GM19397 (cell line): ENCODE data around the gene PRAMEF11.
"Not testable (repeated sequence)": the region's sequence is repeated elsewhere in the genome, so short reads cannot be mapped to it uniquely, and the experiment has no call there.

Source experiments
- ATAC-seq: cut with Tn5 transposase; IDR thresholded peaks from one replicate; pipeline ENCODE4 v1.9.1; 2021; ENCODE audit warnings: mild to moderate bottlenecking, moderate library complexity; ENCODE audit not compliant: unreplicated experiment

Gene PRAMEF11

DNA sequence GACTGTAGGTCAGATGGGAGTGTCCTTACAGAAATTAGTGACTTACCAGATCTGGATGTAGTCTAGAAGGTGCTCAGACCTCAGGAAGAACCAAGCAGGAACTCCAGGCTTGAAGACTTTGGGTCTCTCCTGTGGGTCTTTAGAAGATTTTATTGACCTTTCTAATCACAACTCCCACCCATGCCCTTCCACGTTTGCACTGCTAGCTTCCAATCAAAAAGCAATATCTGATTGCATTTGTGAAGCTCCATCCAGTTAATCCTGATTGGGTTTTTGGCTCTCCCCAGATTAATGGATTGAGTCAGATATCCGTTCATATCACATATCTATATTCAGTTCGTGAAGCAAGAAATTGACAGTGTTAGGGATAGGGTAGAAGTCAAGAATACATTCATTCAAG is at the start of gene PRAMEF11:
Gene PRAMEF11, minus strand, starts transcription at position 101 of the 400 bp plus-strand sequence. CDS start 2,621 bp downstream, outside the sequence.
- not testable (repeated sequence) for ATAC-seq

DNA sequence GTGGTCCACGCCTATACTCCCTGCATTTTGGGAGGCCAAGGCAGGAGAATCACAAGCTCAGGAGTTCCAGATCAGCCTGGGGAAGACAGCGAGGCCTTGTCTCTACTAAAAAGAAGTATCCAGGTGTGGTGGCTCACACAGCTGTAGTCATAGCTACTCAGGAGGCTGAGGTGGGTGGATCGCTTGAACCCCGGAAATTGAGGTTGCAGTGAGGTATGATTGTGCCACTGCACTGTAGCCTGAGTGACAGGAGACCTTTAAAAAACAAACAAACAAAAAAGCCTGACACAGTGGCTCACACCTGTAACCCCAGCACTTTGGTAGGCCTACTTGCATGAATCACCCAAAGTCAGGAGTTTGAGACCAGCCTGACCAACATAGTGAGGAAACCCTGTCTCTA is 47.2 kb upstream of the PRAMEF11 start:
- not testable (repeated sequence) for ATAC-seq

DNA sequence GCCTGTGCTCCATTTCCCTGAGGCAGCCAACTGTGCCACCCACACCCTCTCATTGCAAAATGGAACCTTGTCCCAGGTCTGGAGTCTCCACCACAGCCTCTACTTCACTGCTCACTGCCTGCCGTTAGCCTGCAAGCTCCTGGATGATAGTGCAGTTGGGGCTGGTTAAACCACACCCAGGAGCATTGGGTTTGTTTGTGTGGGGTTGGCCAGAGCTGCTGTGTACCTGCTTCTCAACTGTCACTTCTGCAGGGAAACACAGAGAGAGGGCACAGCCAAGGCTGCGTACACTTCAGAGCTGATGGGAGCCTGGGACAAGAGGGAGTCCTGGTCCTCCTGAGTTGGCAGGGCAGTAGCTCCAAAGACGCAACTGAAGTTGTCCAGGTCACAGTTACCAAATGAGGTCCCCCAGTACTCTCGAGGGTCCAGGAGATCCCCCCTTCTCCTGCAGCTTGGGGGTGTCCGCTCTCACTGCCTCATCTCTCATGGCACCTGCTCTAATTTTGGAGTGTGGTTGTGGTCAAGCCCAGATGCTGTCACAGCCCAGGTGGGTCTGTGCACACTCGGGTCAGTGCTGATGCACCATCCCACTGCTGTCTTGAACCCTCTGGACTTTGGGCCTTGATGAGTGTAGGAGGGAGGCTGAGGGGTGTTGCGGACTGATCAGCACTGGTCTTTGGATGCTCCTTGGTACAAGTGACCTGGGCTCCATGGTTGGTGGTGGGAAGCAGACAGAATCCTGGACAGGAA is 32.1 kb upstream of the PRAMEF11 start:
- ATAC-seq: not testable (repeated sequence)

DNA sequence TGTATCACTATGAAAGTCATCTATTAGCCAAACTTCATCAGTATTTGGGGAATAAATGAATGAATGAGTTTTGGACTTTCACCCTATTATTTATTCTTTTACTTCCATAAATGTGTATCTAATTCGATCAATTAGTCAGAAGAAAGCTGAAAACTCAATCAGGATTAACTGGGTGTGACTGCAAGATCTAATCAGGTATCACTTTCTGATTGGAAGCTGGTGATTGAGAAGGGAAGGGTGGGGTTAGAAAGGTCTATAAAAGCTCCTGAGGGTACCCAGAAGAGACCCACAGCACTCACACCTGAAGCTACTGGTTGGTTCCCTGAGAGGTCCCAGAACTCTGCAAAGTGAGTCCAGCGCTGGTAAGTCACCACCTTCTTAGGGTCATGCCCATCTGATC is 25.6 kb upstream of the PRAMEF11 start, which contains the start of gene PRAMEF2:
Gene PRAMEF2, plus strand, starts transcription at position 301 of the 400 bp plus-strand sequence. CDS start 1,924 bp downstream, outside the sequence.
- not testable (repeated sequence) for ATAC-seq

DNA sequence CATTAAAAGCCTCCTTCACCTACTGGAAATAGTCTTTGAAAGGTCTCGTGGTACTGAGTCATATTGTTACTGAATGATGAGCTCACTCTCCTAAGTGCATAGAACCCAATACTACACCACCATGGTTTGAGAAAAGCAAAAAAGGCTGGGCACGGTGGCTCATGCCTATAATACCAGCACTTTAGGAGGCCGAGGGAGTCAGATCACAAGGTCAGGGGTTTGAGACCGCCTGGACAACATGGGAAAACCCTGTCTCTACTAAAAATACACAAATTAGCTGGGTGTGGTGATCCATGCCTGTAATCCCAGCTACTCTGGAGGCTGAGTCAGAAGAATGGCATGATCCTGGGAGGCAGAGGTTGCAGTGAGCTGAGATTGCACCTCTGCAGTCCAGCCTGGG is 20.6 kb upstream of the PRAMEF11 start:
- ATAC-seq: no peak

DNA sequence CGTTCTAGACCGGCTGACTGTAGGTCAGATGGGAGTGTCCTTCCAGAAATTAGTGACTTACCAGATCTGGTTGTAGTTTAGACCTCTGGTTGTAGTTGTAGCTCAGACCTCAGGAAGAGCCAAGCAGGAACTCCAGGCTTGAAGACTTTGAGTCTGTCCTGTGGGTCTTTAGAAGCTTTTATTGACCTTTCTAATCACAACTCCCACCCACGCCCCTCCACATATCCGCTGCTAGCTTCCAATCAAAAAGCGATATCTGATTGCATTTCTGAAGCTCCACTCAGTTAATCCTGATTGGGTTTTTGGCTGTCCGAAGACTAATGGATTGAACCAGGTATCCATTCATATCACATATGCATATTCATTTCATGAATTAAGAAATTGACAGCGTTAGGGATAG is 17.4 kb upstream of the PRAMEF11 start, which contains the start of gene HNRNPCL1:
Gene HNRNPCL1, minus strand, starts transcription at position 101 of the 400 bp plus-strand sequence. CDS start 431 bp downstream, outside the sequence.
- ATAC-seq: not testable (repeated sequence)

DNA sequence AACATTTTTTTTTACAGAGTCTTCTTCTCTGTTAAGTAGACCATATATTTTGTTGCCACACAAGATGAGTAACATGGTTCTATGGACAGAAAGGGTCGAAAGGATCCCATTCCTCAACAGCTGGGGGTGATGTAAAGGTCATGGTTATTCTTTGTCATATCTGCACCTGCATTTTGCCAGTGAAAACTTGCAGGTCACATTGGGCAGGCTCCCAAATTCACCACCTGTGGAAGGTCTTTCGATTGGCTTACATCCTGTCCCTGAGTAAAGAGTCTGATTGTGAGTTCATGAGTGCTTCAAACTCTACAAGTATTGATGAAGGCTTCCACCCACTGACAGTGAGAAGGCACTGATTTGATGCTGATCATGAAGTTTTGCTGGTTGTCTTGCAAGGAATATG is 2.0 kb upstream of the PRAMEF11 start:
- not testable (repeated sequence) for ATAC-seq

DNA sequence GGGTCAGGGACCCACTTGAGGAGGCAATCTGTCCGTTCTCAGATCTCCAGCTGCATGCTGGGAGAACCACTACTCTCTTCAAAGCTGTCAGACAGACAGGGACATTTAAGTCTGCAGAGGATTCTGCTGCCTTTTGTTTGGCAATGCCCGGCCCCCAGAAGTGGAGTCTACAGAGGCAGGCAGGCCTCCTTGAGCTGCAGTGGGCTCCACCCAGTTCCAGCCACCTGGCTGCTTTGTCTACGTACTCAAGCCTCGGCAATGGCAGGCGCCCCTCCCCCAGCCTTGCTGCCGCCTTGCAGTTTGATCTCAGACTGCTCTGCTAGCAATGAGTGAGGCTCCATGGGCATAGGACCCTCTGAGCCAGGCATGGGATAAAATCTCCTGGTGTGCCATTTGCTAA is 12.1 kb downstream of the PRAMEF11 start:
- ATAC-seq: not testable (repeated sequence)

DNA sequence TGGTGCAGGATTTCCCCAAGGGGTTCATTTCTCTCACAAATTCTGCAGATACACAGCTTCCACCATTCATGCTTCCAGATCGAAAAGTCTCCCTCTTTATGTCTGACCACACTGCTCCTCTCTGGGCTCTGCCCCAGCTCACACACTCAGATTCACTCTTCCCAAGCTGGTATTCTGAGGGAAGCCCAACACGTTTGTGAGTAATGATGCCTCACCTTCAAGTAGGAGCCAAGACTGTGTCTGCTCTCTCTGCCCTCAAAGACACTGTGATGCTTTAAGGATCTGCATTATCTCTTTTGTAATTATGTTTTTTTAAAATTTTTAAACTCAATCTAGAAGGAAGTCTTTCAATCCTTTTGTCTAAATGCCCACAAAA is 19.8 kb downstream of the PRAMEF11 start:
- ATAC-seq: no peak

DNA sequence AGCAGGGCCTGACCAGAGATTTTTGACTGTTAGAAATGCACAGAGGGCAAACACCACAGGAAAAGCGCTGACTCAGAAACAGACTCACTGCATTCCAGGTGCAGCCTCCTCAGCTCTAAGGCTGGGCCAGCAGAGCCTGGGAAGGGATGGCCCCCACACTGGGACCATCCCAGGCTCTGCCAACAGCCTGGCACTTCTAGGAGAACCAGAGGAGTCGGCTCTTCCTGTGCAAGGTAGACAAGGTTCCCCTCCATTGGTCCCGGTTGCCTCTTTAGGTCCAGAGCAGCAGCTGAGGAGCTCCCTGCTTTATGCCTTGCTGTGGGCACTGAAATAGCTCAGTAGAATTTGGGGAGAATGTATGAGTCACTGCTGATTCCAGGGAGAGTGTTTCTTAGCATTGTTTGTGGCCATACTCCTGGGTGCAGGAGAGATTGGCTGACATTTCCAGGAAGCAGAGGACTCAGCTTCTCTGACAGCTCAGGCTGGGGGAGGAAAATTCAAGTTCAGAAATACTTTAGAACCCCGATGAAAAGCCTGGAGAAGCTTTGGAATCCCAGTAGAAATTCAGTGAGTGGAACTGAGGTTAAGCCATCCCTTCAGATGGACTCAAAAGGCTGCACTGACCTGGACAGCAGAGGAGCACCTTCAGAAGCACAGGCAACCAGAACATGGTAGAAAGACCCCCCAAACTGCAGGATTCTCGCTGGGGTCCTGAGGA is 20.4 kb downstream of the PRAMEF11 start:
- no peak for ATAC-seq

DNA sequence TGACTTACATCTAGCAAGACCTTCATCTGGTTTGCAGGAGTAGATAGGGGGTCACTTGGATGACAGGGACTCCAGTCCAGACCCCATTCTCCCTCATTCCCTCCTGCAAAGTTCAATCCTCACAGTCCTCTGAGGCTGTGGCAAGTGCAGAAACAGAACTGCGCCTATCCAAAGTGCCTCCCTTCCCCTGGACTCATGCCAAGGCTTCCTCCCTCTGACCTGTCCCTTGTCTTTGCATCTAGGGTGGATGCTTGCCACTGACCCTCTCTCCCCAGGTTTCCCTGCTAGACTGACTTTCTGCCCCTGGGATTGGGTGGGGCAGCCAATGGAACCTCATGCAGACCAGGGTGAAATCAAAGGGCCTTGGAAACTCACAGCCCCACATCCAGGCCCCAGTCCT is 21.3 kb downstream of the PRAMEF11 start:
- ATAC-seq: no peak

DNA sequence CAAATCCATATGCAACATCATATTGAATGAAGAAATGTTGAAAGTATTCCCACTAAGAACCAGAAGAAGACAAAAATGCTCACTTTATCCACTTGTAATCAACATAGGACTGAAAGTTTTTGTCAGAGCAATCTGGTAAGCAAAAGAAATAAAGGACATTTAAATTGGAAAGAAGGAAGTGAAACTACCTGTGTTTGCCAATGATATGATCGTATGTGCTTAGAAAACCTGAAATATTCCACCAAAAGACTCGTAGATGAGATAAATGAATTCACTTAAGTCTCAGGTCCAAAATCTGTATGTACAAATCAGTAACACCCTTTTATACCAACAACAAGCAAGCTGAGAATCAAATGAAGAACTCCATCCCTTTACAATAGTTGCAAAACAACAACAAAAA is 31.5 kb downstream of the PRAMEF11 start:
- ATAC-seq: no peak

DNA sequence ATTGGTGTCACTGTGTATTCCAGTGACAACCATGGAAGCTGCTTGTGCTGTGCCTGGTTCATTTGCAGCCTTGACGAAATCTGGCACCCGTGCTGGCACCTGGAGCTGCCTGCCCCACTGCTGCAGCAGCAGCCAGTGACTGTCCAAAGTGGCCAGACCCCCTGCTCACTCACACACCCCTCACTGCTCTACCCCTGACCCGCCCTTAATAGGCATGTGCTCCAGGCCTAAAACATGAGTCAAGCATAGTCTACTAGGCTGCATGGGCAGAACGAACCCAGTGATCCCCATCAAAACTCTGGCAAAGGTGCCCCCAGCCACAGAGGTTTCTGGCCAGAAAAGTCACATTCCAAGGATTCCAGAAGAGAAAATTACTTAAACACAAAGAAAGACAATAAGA is 32.3 kb downstream of the PRAMEF11 start:
- ATAC-seq: no peak

DNA sequence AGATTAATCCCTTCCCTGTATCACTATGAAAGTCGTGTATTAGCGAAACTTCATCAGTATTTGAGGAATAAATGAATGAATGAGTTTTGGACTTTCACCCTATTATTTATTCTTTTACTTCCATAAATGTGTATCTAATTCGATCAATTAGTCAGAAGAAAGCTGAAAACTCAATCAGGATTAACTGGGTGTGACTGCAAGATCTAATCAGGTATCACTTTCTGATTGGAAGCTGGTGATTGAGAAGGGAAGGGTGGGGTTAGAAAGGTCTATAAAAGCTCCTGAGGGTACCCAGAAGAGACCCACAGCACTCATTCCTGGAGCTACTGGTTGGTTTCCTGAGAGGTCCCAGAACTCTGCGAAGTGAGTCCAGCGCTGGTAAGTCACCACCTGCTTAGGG is 40.1 kb downstream of the PRAMEF11 start, which contains the start of gene PRAMEF1:
Gene PRAMEF1, plus strand, starts transcription at position 301 of the 400 bp plus-strand sequence. CDS start 1,831 bp downstream, outside the sequence.
- not testable (repeated sequence) for ATAC-seq

DNA sequence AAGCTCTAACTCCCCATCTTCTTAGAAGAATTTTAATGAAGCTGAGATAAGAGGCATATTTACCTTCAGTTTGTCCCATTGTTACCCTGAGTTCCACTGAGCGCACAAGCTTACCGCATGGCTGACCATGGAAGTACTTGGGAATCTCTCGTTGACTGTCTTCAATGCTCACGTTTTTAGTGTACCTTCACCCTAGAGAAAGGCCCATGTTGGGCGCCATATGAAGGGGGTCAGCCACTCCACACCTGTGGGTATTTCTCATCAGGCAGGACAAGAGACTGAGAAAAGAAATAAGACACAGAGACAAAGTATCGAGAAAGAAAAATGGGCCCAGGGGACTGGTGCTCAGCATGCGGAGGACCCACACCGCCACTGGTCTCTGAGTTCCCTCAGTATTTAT is 46.5 kb downstream of the PRAMEF11 start:
- not testable (repeated sequence) for ATAC-seq

DNA sequence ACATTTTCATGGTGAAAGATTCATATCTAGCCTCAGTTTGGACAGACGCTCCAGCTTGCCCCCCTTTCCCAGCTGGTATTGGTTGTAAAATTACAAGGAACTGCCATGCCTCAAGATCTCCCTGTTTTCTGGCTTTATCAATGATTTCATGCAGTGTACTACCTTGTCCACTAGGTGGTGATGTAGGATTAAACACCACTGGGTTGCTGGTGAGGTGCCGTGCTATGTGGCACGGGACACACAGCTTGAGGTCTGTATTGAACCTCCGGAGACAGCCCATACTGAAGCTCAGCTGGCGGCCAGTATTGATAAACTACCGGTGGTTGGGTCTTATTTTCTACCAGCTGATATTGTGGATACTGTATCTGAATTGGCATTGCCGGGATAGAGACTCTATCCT is 47.4 kb downstream of the PRAMEF11 start:
- not testable (repeated sequence) for ATAC-seq

DNA sequence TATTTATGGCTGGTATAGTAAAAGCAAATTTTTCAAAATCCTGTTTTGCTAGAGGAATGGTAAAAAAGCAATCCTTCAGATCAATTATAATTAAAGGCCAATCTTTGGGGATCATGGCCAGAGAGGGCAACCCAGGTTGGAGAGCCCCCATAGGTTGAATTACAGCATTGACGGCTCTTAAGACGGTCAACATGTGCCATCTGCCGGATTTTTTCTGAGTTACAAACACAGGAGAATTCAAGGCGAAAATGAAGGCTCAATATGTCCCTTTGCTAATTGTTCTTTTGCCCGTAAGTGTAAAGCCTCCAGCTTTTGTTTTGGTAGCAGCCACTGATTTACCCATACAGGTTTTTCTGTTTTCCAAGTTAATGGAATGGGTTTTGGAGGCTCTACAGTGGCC is 49.7 kb downstream of the PRAMEF11 start:
- not testable (repeated sequence) for ATAC-seq

DNA sequence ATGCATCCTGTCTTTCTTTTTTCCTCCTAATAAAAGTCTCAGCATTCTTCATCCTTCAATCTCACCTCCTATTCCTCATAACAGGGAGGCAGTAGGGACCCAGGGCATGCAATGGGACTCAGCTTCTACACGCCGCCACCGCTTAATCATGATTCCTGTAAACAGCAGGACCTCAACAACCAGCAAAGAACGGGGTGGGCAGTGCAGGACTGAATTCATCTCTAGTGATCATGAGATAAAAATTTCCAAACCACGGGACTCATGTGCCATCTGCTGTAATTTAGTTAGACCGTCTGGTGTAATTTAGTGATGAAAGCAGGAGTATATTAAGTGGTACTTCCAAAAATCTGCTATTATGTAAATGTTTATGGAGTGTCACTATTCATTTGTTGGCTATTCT is 52.3 kb downstream of the PRAMEF11 start:
- ATAC-seq: no peak

DNA sequence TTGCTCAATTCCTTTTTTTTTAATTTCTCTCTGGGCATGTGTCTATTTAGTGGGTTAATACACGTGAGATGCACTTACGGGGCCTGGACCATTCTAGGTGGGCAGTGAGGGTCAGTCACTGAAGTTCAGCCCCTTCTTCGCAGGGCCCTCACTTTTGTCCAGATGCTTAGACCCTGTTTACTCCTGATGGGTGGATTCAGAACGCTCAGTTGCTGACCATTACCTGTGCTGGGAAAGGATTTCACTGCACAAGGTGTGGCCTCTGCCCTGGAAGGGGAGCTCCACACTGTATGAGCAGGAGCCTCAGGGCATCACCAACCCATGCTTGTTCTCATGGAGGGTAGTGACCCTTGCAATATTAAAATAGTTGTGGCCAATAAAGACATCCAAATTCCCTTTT is 53.1 kb downstream of the PRAMEF11 start:
- ATAC-seq: no peak

DNA sequence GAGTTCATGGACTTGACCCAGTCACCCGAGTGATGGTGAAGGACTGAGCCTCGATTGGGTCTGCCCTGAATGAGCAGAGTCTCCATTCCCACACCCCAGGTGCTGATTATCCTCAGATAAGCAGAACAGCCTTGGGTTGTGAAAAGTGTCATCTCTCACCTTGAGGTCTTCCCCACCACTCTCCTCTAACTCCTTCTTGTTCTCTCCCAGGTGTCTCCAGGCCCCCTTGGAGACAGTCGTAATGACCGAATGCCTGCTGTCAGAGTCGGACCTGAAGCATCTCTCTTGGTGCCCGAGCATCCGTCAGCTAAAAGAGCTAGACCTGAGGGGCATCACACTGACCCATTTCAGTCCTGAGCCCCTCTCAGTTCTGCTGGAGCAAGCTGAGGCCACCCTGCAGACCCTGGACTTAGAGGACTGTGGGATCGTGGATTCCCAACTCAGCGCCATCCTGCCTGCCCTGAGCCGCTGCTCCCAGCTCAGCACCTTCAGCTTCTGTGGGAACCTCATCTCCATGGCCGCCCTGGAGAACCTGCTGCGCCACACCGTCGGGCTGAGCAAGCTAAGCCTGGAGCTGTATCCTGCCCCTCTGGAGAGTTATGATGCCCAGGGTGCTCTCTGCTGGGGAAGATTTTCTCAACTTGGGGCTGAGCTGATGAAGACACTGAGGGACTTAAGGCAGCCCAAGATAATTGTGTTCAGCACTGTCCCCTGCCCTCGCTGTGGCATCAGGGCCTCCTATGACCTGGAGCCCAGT is 54.2 kb downstream of the PRAMEF11 start:
- no peak for ATAC-seq

DNA sequence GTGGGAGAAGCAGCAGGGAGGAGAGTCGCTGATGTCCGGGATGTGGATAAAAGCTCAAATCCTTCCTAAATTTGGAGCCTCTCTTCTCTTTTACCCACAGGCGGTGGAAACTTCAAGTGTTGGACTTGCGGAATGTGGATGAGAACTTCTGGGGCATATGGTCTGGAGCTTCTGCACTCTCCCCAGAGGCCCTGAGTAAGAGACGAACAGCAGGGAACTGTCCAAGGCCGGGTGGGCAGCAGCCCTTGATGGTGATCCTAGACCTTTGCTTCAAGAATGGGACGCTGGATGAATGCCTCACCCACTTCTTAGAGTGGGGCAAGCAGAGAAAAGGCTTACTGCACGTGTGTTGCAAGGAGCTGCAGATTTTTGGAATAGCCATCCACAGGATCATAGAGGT is 55.8 kb downstream of the PRAMEF11 start:
- ATAC-seq: no peak
